HG03064 (cell line): ENCODE measurements around the gene GRIN2C.

Experiments used
- ATAC-seq: cut with Tn5 transposase; IDR thresholded peaks from one replicate; pipeline ENCODE4 v1.9.1; 2021; ENCODE audit warnings: low read depth; ENCODE audit not compliant: unreplicated experiment

Gene GRIN2C

DNA sequence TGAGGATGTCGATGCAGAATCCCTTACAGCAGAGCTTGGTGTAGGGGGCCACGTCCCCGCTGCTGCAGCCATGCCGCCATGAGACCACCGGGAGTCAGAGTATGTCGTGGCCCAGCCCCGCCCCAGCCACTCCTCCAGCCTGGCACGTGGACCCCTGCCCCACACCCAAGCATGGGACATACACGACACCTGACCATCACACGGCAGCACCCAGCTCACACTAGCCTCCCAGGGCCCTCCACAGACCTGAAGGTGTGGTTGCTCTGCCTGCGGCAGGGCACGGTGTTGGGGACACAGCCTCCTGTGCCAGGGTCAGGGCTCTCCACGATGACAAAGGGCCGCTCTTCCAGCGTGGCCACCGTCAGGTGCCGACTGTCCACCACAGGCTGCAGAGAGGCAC is 9.4 kb downstream of the GRIN2C start:
- ATAC-seq = no peak

DNA sequence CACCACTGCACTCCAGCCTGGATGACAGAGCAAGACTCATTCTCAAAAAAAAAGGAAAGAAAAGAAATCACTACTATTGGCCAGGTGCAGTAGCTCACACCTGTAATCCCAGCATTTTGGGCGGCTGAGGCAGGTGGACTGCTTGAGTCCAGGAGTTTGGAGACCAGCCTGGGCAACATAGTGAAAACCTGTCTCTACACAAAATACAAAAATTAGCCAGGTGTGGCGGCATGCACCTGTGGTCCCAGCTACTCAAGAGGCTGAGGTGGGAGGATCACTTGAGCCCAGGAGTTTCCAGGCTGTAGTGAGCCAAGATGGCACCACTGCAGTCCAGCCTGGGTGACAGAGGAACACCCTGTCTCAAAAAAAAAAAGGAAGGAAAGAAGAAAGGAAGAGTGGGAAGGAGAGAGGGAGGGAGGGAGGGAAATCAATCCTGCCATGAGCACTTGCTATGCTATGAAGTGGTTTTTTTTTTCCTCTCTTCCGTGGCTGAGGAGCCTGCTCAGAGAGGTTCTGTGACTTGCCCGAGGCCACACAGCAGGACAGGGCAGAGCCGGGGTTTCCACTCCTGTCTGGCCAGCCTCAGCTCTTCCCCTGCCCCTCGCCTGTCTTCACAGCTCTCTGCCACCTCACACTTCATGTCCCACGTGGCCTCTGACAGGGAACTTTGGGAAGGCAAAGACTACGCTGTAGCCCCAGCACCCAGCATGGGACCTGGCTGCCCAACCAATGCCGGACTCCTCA is 10.9 kb downstream of the GRIN2C start:
- no peak for ATAC-seq

DNA sequence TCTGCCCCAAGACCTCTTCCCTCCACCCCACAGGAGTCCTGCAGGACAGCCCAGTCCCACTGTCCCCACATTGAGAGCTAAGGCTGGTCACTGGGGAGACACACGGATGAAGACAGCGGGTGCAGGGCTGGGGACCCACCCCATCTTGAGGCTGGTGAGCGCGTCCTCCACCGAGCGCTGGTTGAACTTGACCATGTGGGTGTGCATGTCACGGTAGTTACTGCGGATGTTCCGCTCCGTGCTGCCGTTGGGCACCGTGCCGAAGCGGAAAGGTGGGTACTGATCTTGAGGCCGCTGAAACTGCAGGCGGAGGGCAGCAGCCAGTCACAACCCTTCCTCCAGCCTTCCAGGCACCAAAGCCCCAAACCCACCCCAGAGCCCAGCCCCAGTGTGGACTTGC is 13.1 kb downstream of the GRIN2C start:
- no peak for ATAC-seq

DNA sequence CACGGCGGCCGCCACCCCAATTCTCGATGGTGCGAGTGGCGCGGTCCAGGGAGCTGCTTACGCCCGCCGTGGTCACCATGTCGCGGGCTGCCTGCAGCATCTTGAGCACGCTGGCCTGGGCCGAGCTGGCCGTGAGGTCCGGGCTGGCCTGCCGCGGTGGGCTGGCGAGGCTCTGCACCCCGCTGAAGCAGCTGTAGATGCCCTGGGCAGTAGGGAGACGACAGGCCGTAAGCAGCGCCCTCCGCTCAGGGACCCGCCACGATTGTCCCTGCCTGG is 16.4 kb downstream of the GRIN2C start:
- ATAC-seq = no peak

DNA sequence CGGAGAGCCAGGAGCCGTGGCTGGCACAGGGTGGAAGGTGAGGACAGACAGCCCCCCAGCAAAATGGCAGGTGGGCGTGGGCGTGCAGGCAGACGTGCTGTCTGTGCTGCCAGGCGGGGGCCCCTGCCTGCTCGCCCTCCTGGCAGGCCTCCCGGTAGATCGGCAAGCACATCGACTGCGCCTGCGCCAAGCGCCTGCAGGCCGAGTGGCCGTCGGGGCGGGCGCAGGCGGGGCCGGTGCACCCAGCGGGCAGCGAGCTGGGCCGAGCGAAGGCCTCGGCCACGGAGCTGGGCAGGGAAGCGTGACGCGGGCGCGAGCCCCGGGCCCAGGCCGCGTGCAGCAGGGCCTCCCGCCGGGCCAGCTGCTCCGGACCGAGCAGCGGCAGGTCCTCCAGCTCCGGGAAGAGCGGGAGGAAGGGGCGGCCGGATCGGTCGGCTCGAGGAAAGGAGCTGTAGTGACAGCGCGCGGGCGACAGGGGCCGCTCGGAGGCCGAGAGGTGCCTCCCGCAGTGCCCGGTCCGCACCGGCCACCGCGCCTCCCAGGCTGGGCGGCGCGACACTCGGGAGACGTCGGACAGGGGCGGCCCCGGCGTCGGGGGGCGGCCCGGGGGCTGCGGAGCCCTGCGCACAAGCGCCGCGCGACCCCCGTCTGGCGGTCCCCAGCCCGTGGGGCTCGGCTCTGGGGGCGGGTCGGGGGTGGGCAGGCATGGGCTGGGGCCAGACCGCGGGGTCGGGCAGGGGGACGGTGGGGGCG is 16.9 kb downstream of the GRIN2C start:
- no peak for ATAC-seq

DNA sequence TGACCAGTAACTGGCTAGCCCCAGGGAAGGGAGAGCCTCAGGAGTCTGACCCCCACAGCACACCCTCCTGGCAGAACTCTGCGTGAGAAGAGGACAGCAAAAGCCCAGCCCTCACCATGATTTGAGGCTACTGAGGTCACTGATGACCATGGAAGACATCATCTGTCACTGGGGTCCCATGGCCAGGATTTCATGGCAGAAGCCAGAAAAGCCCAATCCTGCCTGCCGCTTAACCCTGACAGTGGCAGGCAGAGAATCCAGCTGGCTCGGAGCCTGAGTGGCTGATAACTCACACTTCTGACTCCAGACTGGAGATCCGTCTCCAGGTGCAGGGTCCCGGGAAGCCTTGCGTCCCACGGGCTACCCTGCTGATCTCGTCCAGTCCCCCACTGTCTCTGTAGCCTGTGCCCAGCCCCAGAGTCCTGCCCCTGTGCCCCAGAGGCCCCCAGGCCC is 17.5 kb downstream of the GRIN2C start:
- ATAC-seq = no peak

DNA sequence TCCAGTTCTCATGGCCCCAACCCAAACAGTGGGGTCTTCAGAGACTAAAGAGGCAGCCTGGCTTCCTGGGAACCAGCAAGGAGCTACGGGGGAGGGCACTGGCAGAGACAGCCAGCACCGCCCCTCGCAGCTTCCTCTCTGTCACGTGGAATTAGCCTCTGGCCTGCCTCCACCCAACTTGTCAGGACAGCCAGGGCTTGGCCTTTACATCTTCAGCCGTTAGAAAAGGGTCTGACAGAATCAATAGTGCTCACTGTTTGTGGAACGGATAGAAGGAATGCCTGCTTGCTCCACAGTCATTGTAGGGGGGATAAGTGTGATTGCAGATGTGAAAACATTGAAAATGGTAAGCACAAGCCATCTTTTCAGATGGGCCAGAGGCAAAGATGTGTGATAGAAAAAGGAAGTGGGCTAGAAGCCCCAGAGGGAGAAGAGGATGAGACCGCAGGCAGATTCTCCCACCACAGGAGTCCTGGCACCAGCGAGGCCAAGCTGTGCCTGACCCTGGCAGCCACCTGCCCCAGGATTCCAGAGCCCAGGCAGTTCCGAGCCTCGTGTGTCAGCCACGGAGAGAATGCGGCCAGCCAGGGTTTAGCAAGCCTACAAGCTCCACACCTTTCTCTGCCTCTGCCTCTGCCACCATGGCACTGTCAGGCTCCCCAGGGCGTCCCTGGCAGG is 18.6 kb downstream of the GRIN2C start:
- ATAC-seq = no peak

DNA sequence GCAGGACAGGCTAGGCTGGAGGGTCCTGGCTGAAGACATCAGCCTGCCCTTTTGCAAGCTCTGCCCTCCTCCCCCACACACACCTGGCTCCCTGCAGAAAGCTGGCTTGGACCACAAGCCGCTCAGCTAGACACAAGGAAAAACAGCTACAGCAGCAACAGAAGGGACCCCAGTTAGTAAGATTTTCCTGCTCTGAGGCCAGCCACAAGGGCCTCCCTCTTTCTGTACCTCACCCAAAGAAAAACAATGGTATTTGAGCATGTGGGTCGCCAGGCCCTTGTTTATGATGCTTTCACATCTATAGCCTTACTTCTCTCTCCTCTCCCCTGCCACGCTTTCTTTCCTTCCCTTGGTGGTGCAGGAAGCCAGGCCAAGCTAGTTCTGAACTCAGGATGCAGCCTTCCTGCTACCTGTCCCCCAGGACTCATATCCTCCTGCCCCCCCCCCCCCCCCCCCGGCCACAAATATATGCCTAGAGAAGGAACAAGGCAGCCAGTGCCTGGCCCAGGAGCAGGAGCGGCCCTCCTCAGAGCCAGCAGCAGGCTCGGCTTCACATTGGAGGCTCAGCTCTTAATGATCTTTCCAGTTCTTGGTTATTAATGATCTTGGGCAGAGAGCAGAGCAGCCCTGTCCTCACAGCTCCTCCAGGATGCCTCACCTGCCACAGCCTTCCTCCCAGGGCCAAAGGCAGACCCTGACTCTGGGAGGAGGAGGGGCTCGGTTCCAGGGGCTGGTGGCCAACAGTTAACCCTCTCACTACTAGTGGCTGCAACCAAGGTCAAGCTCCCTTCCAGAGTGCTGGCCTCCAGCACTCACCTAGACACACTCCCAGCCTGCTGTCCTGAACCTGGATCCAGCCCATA is 19.5 kb downstream of the GRIN2C start:
- no peak for ATAC-seq

DNA sequence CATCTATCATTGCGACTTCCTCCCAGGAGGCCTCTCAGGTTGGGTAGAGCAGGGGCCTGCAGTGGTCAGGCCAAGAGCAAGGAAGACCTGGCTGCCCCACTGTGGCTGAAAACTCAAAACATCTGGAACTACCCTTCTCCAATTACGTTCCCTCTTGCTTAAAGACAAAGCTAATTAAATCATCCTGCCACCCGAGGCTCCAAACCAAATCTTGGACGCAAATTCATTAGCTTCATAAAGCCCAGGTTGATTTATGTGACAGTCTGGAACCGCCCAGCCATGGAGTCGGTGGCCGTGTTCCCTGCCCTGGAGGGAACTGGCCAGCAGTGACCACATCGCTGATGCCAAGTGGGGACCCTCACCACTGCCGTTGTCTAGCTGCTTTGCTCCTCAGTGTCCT is 21.4 kb downstream of the GRIN2C start:
- no peak for ATAC-seq

DNA sequence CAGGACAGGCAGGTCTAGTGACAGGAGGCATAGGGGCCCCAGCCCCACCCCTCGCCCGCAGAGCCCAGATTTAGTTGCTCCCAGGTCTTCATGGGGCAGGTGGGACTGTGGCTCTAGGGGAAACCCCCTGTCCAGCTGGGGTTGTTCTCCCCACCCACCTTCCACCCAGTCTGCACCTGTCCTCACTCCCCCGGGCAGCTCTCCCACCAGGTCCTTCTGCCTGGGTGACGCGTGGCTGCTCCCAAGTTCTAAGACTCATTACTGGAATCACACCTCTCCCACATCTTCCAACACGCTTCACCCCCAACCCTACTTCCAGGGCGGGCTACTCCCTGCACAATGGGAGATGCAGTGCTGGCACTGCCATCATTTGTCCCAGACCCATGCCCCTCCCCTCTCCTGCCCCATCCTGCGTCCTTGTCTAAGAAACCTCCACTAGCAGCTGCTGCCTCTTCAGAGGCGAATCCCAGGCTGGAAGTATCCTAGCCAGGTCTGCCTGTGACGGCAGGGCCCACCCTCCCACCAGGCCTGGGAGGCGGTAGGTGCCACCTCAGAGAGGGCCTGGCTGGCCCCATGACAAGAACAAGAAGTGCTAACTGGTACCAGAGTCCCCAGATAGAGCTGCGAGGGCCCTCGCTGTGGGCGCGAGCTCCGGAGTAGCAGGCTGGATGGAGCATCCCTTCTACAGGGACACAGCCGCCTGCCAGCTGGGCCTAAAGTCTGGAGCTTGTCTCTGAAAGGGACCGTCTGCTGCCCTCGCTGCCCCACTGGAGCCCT is 22.8 kb downstream of the GRIN2C start:
- no peak for ATAC-seq

DNA sequence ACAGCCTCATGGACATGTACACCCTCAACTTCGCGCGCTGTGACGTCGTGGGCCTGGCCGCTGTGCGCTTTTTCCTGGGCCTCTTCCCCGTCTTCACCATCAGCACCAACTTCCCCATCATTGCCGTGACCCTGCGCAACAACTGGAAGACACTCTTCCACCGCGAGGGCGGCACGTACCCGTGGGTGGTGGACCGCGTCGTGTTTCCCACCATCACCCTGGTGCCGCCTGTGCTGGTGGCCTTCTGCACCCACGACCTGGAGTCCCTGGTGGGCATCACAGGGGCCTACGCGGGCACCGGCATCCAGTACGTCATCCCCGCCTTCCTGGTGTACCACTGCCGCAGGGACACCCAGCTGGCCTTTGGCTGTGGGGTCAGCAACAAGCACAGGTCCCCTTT is 23.5 kb downstream of the GRIN2C start:
- no peak for ATAC-seq

DNA sequence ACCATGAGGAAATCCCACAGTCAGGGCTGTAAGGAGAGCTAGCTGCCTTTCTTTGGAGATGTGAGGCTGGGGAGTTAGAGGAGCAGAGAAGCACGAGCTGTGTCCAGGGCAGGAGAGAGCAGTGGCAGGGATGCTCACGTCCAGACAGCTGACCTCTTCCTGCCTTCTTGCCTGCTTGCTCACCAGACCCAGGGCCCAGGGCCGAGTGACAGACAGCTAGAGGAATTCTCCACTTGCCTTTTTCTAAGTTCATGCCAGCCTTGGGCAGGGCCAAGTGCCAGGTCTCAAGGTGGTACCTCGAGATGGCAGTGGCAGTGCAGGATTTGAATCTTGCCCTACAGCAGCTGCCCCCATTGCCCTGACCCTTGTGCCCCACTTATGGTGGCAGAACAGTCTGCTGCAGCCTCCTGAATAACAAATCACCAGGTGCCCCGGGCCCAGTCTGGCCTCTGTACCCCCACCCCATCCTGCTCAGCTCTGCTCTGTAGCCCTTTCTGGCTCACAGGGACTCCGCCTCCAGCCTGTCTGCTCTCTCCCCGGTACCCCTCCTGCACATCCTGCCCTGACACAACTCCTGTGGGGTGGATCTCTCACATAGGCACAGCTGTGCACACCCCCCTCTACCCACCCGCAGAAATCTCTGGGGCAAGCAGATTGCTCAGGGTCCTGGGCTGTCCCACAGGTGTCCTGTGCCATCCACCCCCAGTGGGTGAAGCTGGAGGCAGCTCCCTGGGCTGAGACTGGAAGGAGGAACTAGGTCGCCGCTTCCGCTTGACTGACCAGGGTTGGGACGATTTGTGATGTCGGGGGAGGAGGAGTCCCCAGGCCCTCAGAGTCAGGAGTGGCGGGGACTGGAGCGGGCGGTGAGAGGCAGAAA is 25.9 kb downstream of the GRIN2C start:
- no peak for ATAC-seq

DNA sequence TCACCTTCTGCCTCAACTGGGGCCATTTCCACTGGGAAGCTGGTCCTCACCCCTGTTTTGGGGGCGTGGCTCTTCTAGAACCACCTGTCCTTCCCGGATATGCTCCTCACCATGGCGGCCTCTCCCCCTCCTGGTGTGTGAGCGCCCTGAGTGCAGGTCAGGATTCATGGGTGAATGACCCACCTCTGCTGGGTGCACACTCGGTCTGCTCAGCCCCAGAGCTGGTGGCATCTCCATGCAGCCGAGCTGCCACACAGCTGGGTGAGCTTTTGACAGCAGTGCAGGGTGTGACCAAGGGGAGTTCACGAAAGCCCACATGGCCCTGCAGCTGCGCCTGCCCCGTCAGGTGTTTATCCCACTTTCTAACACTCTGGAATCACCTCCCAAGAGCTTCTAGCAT is 27.3 kb downstream of the GRIN2C start:
- no peak for ATAC-seq

DNA sequence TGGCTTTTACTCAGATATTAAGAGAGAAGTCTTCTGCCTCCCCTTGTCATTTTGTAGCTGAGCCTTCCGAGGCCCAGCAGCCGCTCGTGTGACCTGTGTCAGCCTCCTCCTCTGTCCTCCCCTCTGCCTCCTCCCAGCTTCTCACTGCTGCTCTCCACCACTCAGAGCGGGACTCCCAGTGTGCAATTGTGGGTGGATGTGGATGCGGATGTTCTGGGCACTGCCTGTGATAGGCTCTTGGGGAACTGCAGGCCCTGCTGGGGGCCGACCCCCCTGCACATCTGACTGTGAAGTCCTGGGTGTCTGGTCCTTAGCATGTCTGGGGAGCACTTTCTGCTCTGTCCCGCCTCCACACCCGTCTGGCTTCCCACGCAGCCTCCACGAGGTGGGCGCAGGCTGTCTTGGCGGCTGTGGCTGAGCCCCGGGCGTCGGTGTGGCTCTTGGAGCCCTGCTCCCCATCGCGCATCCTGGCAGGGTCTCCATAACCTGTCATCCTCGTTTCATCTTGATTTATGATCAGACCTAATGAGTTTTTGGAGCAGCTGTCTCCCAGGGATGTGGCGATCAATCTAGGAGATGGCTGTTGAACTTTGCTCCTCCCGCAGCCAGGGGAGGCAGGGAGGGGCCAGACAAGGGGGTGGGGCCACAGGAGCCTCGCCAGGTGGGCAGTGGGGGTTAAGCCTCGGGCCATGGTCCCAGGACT is 28.1 kb downstream of the GRIN2C start:
- no peak for ATAC-seq

DNA sequence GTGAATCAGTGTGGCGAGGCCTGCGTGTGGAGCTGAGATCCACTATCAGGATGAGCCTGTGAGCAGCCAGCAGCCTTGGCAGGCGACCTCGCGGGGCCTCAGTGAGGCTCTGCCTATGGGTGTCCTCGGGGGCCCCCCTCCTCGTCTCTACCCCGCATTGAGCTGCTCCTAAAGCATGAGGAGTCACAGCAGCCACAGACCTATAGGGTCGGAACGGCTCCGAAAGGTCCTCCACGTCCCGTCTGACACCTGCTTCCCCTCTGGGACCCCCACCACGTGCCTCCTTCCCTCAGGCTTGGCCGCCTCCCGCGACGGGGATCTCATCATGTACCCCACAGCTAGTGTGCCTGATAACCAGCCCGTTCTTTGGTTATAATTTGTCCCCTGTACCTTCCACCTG is 28.8 kb downstream of the GRIN2C start:
- no peak for ATAC-seq

DNA sequence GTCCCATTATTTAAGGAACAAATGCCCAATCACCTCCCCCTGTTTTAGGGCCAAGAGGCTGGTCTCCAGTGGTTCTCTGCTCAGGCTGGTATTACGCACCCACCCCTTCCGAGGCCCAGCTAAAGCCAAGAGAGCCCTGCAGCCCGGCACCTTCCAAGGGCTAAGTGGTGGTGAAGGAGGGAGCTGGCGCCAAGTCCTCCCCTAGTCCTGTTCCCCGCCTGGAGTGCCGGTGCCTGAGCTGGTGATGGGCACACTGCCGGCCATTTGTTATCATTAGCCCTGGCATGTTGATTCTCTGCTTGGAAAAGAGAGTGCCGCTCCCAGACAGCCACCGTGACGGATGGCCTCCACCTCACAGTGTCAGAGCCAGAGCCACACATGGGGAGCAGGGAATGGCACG is 31.9 kb downstream of the GRIN2C start:
- no peak for ATAC-seq

DNA sequence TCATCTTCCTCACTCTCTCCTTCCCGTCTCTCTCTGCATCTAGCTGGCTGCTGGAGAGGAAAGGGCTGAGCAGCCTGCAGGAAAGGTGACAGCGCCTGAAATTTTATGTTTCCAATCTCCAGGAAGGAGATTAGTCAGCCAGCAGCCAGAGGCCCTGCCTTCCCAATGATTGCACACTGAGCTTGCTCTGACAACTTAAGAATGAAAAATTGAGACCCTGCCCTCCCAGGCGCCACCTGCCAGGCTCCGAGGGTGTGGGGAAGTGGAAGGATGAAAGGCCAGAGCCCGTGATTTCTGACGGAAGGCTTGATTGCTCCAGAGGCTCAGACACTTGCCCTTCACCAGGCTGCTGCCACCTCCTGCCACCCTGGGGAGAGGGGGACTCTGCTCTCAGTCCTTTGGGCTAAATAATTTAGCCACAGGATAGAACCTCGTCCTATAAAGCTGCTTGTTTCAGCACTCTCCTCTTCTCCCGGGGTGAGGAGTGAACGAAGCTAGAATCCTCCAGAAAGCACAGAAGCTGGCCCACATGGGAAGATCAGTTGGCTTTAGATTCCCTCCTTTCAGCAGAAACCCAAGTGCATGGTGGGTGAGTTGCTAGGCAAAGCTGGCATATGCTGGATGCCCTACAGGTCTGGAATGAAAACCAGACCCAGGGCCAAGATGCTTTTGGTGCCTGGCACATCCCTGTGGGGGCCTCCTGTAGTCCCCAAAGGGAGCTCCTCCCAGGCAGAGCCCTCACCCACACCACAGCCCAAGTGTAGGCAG is 33.5 kb downstream of the GRIN2C start:
- no peak for ATAC-seq
